DOHH2 (cell line): Measurements from ENCODE around the gene PGAM4.
"Not testable (repeated sequence)": the region's sequence is repeated elsewhere in the genome, so short reads cannot be mapped to it uniquely, and the experiment has no call there.

Source experiments
- H3F3A ChIP-seq: fragments of 200-600 bp; sonication (generic), shearing (Covaris generic); 2 replicates; pipeline ENCODE4 v1.6.0; 2016; ENCODE audit warnings: antibody characterized with exemption, mild to moderate bottlenecking; ENCODE audit not compliant: control insufficient read depth, insufficient read depth
- H3K27ac ChIP-seq: fragments of 200-600 bp; sonication (generic); 2 replicates; pipeline ENCODE4 v1.5.1; 2014; ENCODE audit warnings: low read depth, mild to moderate bottlenecking, low read length, moderate library complexity
- H3K27me3 ChIP-seq: fragments of 200-600 bp; sonication (generic); 2 replicates; pipeline ENCODE4 v1.6.1; 2014; ENCODE audit warnings: mild to moderate bottlenecking, low read length, mixed read lengths; ENCODE audit not compliant: control insufficient read depth
- H3K36me3 ChIP-seq: fragments of 200-600 bp; sonication (generic); 2 replicates; pipeline ENCODE4 v1.6.1; 2014; ENCODE audit warnings: mild to moderate bottlenecking, low read length, moderate library complexity, mixed read lengths; ENCODE audit not compliant: control insufficient read depth
- H3K4me1 ChIP-seq: fragments of 200-600 bp; sonication (generic); 2 replicates; pipeline ENCODE4 v1.6.1; 2014; ENCODE audit warnings: mild to moderate bottlenecking, low read length, mixed read lengths; ENCODE audit not compliant: control insufficient read depth
- H3K4me2 ChIP-seq: fragments of 200-600 bp; sonication (generic); 2 replicates; pipeline ENCODE4 v1.6.0; 2014; ENCODE audit warnings: mild to moderate bottlenecking, low read length, moderate library complexity
- H3K4me3 ChIP-seq: fragments of 200-600 bp; sonication (generic); 2 replicates; pipeline ENCODE4 v1.5.1; 2014; ENCODE audit warnings: mild to moderate bottlenecking, low read length, mixed read lengths
- H3K79me2 ChIP-seq: fragments of 200-600 bp; sonication (generic); 2 replicates; pipeline ENCODE4 v1.6.1; 2014; ENCODE audit warnings: mild to moderate bottlenecking, low read length, mixed read lengths; ENCODE audit not compliant: control insufficient read depth
- H3K9me2 ChIP-seq: fragments of 200-600 bp; sonication (generic); replicated peaks from 2 replicates; pipeline ENCODE4 v1.6.1; 2014; ENCODE audit warnings: mild to moderate bottlenecking, low read length, mixed read lengths; ENCODE audit not compliant: control insufficient read depth
- H3K9me3 ChIP-seq: fragments of 200-600 bp; sonication (generic); 2 replicates; pipeline ENCODE4 v1.6.1; 2014; ENCODE audit warnings: antibody characterized with exemption, low read length, mixed read lengths; ENCODE audit not compliant: control insufficient read depth, insufficient read depth
- H4K20me1 ChIP-seq: fragments of 200-600 bp; sonication (generic); 2 replicates; pipeline ENCODE4 v1.6.0; 2014; ENCODE audit warnings: low read depth, mild to moderate bottlenecking, antibody characterized with exemption, low read length, moderate library complexity; ENCODE audit not compliant: control insufficient read depth, insufficient read depth
- EZH2phosphoT487 ChIP-seq: fragments of 200-600 bp; sonication (generic); IDR thresholded peaks from 2 replicates; pipeline ENCODE4 v1.6.1; 2017; ENCODE audit warnings: borderline replicate concordance, mild to moderate bottlenecking, antibody characterized with exemption, low read length, moderate library complexity, mixed read lengths
- TF ChIP-seq, protein P1 (sequence below): fragments of 200-600 bp; sonication (generic); IDR thresholded peaks from one replicate; pipeline ENCODE4 v1.5.1; 2014; ENCODE audit warnings: antibody characterized with exemption, mild to moderate bottlenecking, low read depth, low read length; ENCODE audit not compliant: poor library complexity, severe bottlenecking

Gene PGAM4

DNA sequence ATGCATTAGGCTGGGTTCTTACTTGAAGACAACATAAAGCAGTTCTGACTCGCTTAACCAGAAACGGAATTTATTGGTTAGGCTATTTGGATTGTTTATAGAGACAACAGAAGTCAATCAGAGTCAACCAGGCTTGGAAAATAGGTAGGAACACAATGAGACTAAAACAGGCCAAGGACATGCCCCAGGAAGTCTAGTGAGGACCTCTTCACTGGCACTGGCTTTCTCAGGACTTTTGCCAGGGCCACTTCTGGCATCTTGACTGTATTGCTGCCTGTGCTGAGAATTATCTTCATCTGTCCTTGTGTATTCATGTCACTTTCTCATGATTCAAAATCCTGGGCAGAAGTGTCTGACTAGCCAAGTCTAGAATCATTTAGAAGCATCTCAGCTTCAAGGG, 19.6 kb downstream of the PGAM4 start:
- no peaks in the 10 kb centered on the region for H3K79me2 ChIP-seq
- H3K36me3 ChIP-seq: no peaks in the 10 kb centered on the region
- no peak overlapping the region for H3K4me3 ChIP-seq
- no peaks in the 10 kb centered on the region for H3K9me2 ChIP-seq
- H4K20me1 ChIP-seq: no peaks in the 10 kb centered on the region
- TF ChIP-seq EZH2phosphoT487: no peak
- TF ChIP-seq, protein P1, sequence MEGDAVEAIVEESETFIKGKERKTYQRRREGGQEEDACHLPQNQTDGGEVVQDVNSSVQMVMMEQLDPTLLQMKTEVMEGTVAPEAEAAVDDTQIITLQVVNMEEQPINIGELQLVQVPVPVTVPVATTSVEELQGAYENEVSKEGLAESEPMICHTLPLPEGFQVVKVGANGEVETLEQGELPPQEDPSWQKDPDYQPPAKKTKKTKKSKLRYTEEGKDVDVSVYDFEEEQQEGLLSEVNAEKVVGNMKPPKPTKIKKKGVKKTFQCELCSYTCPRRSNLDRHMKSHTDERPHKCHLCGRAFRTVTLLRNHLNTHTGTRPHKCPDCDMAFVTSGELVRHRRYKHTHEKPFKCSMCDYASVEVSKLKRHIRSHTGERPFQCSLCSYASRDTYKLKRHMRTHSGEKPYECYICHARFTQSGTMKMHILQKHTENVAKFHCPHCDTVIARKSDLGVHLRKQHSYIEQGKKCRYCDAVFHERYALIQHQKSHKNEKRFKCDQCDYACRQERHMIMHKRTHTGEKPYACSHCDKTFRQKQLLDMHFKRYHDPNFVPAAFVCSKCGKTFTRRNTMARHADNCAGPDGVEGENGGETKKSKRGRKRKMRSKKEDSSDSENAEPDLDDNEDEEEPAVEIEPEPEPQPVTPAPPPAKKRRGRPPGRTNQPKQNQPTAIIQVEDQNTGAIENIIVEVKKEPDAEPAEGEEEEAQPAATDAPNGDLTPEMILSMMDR: no peak
- no peaks in the 10 kb centered on the region for H3K27me3 ChIP-seq
- H3K9me3 ChIP-seq: no peaks in the 10 kb centered on the region
- no peaks in the 10 kb centered on the region for H3K4me1 ChIP-seq
- H3F3A ChIP-seq: no peaks in the 10 kb centered on the region
- no peak overlapping the region for H3K4me2 ChIP-seq
- H3K27ac ChIP-seq: no peak overlapping the region

DNA sequence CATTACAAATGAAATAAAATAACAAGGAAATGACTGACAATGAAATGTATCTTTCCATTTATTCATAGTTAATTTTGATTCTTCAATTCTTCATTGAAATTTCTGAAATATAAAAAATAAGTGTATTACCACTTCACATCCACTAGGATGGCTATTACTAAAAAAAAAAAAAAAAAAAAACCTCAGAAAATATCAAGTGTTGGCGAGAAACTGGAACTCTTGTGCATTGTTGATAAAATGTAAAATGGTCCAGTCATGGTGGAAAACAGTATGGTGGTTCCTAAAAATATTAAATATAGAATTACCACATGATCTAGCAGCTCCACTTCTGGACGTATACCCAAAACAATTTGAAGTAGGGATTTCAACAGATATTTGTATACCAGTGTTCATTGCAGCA, 22.9 kb downstream of the PGAM4 start:
- Histone ChIP-seq H3K4me3 (no peak overlapping the region), H3K27ac (no peak overlapping the region), H3K4me2 (no peak overlapping the region), H3K9me2 (no peaks in the 10 kb centered on the region), H3K36me3 (no peaks in the 10 kb centered on the region), H3K4me1 (peaks cover 16% of the 10 kb centered on the region), H3K79me2 (no peaks in the 10 kb centered on the region), H3F3A (no peaks in the 10 kb centered on the region), H4K20me1 (no peaks in the 10 kb centered on the region), H3K9me3 (no peaks in the 10 kb centered on the region), H3K27me3 (no peaks in the 10 kb centered on the region)
- TF ChIP-seq, protein P1: no peak
- no peak for TF ChIP-seq EZH2phosphoT487

DNA sequence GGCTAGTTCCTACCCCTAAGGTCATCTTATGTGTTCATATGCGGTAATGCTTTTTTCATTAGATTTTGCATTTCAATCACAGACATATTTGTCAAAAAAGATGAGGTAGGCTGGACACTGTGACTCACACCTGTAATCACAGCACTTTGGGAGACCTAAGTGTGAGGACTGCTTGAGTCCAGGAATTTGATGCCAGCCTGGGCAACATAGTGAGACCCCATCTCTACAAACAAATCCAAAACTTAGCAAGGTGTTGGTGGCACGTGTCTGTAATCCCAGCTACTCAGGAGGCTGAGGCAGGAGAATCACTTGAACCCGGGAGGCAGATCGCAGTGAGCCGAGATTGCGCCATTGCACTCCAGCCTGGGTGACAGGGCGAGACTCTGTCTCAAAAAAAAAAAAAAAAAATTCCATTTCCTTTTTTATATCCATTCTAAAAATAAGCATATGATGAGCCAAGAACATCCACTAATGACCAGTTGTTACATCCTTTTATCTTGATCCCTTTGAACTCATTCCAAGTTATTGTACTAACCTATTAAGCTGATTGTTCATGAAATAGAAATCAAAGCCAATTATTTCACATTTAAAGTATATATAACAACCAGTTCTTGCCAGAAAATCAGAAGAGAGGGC, 23.4 kb downstream of the PGAM4 start:
- Histone ChIP-seq H3K4me2 (no peak overlapping the region), H3K27ac (no peak overlapping the region), H4K20me1 (no peaks in the 10 kb centered on the region), H3K27me3 (no peaks in the 10 kb centered on the region), H3K36me3 (no peaks in the 10 kb centered on the region), H3K9me2 (no peaks in the 10 kb centered on the region), H3K9me3 (no peaks in the 10 kb centered on the region), H3K79me2 (no peaks in the 10 kb centered on the region), H3K4me1 (peaks cover 16% of the 10 kb centered on the region), H3F3A (no peaks in the 10 kb centered on the region), H3K4me3 (no peak overlapping the region)
- TF ChIP-seq EZH2phosphoT487: no peak
- TF ChIP-seq, protein P1: no peak

DNA sequence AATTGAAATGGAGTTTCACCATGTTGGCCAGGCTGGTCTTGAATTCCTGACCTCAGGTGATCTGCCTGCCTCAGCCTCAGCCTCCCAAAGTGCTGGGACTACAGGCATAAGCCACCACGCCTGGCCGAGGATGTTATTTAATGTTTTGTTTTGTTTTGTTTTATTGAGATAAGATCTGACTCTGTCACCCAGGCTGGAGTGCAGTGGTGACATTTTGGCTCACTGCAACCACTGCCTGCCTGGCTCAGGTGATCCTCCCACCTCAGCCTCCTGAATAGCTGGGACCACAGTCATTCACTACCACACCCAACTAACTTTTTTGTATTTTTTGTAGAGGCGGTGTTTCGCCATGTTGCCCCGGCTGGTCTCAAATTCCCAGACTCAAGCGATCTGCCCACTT, 24.4 kb downstream of the PGAM4 start:
- H3K79me2 ChIP-seq, H3K4me2 ChIP-seq, H3F3A ChIP-seq, H3K9me3 ChIP-seq, H3K27ac ChIP-seq, H3K9me2 ChIP-seq, H3K4me3 ChIP-seq, H3K36me3 ChIP-seq, H3K27me3 ChIP-seq, H4K20me1 ChIP-seq: not testable (repeated sequence)
- peaks cover 16% of the 10 kb centered on the region for H3K4me1 ChIP-seq
